Measurements from ENCODE around the gene ARL4D.

DNA sequence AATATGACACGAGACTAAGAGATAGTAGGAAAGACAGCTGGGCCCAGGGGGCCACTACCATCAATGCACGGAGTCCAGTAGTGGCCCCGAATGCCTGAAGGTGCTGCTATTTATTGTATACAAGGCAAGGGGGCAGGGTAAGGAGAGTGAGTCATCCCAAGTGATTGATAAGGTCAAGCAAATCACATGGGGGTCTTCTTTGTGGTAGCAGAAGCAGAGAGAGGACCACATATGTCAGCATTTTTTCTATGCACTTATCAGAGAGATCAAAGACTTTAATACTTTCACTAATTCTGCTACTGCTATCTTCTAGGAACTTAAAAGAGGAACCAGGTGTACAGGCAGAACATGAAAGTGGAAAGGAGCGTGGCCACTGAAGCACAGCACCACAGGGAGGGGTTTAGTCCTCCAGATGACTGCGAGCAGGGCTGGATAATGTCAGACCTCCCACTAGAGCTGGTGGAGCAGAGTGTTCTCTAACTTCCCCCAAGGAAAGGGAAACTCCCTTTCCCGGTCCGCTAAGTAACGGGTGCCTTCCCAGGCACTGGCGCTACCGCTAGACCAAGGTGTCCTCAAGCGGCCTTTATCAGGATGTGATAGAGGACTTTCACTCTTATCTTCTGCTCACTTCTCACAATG lies 26.4 kb upstream of the ARL4D start:
- TF ChIP-seq, protein P1, sequence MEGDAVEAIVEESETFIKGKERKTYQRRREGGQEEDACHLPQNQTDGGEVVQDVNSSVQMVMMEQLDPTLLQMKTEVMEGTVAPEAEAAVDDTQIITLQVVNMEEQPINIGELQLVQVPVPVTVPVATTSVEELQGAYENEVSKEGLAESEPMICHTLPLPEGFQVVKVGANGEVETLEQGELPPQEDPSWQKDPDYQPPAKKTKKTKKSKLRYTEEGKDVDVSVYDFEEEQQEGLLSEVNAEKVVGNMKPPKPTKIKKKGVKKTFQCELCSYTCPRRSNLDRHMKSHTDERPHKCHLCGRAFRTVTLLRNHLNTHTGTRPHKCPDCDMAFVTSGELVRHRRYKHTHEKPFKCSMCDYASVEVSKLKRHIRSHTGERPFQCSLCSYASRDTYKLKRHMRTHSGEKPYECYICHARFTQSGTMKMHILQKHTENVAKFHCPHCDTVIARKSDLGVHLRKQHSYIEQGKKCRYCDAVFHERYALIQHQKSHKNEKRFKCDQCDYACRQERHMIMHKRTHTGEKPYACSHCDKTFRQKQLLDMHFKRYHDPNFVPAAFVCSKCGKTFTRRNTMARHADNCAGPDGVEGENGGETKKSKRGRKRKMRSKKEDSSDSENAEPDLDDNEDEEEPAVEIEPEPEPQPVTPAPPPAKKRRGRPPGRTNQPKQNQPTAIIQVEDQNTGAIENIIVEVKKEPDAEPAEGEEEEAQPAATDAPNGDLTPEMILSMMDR (IDR thresholded peaks at IDR 0.05) = no peak
- no peak for TF ChIP-seq EZH2 (IDR thresholded peaks at IDR 0.05; ENCODE audit: borderline replicate concordance, insufficient read depth, low read depth, low read length, poor library complexity, severe bottlenecking)
